GM18526 (cell line): ENCODE results near the gene KIAA0753.

Experiments
- POLR2A ChIP-seq: IDR thresholded peaks from 3 replicates; pipeline ENCODE4 v1.6.1; 2011; ENCODE audit not compliant: insufficient read length; ENCODE audit errors: extremely low read depth

Gene KIAA0753

GRCh38 chr17:6632530-6632929, 8.0 kb downstream of the KIAA0753 start:
- no peak for TF ChIP-seq POLR2A

- TF ChIP-seq POLR2A: no peak
Observed at GRCh38 chr17:6630390-6630789, 10.1 kb downstream of the KIAA0753 start.

GRCh38 chr17:6627019-6627418, 13.5 kb downstream of the KIAA0753 start:
- TF ChIP-seq POLR2A: no peak

- TF ChIP-seq POLR2A: no peak
Observed at GRCh38 chr17:6626616-6627015, 13.9 kb downstream of the KIAA0753 start.

GRCh38 chr17:6623941-6624340, 16.6 kb downstream of the KIAA0753 start:
- TF ChIP-seq POLR2A: no peak

- TF ChIP-seq POLR2A: no peak
Observed at GRCh38 chr17:6611231-6611630, 29.3 kb downstream of the KIAA0753 start.

GRCh38 chr17:6610011-6610410, 30.5 kb downstream of the KIAA0753 start:
- TF ChIP-seq POLR2A: no peak

GRCh38 chr17:6608321-6608720, 32.2 kb downstream of the KIAA0753 start:
- TF ChIP-seq POLR2A: no peak

- TF ChIP-seq POLR2A: no peak
Observed at GRCh38 chr17:6605142-6605541, 35.4 kb downstream of the KIAA0753 start.

GRCh38 chr17:6603744-6604325, 36.7 kb downstream of the KIAA0753 start:
- TF ChIP-seq POLR2A: no peak

GRCh38 chr17:6602141-6602540, 38.4 kb downstream of the KIAA0753 start:
- no peak for TF ChIP-seq POLR2A

- no peak for TF ChIP-seq POLR2A
Observed at GRCh38 chr17:6599364-6599763, 41.1 kb downstream of the KIAA0753 start.

- TF ChIP-seq POLR2A: no peak
Observed at GRCh38 chr17:6597727-6598126, 42.8 kb downstream of the KIAA0753 start.

- no peak for TF ChIP-seq POLR2A
Observed at GRCh38 chr17:6596941-6597340, 43.6 kb downstream of the KIAA0753 start.

- TF ChIP-seq POLR2A: no peak
Observed at GRCh38 chr17:6596511-6596910, 44.0 kb downstream of the KIAA0753 start.

GRCh38 chr17:6596081-6596480, 44.4 kb downstream of the KIAA0753 start:
- TF ChIP-seq POLR2A: no peak

GRCh38 chr17:6592173-6592572, 48.3 kb downstream of the KIAA0753 start:
- no peak for TF ChIP-seq POLR2A
